Measurements from ENCODE around the gene TWNK. TPM values are rescaled to one million over a fixed set of nuclear protein-coding genes. Genes with fewer than 3 reads are reported as not detected.

The TWNK gene
- total RNA-seq = 7.3 TPM
- long read RNA-seq, transcript TWNK-201 (5 exons, 3,621 nt) = major isoform, 6 of 8 reads
- long read RNA-seq, partial matches to known transcripts = 0 of 8 reads
- long read RNA-seq, other reads (novel, unspliced or antisense) = 1 of 8 reads

DNA sequence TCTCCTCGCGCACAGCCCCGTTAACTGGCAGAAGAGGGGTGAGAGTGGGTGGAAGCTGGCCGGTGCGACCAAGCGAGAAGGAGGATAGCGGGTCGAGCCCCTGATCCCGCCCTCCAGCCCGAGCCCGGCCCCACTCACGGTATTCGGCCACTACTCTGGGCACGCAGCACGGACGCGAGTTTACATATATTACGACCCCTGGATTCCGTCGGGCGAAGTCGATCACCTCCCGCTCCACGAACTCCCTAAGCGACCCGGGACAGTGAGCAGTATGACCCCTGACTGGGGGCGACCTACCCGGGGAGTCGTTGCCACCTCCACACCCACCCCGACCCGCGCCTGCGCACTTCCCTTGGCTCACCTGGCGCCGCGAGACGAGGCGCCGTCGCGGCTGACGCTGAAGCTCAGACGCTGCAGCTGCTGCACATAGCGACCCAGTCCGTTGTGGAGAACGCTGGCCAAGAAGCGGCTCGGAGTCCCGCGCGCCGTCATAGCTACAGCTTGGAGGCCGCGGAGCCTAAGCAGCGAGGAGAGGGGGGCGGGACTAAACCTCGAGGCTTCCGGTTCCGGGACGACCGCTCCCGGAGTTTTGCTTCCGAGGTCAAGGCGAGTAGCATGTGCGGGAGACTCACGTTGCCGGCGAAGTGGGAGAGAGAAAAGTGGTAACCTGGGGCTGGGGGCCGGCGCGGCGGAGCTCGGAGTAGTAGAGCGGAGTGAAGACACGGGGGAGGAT is at the start of gene TWNK, which contains the start of gene MRPL43:
Gene TWNK, plus strand, starts transcription at position 592 of the 733 bp plus-strand sequence. CDS start 668 bp downstream, outside the sequence.
Gene MRPL43, minus strand, starts transcription at position 546 of the 733 bp plus-strand sequence. Its CDS starts 54 bp downstream, at position 492.
- Histone ChIP-seq H3K36me3 (peaks cover 44% of the 10 kb centered on the region), H3K4me3 (peak within 1 kb of the TSS; percentile 78), H3K27me3 (ENCODE audit: low read depth) (no peaks in the 10 kb centered on the region), H3K27ac (replicated peaks) (peak within 1 kb of the TSS; percentile 82), H3K4me1 (peaks cover 40% of the 10 kb centered on the region), H3K9me3 (replicated peaks) (no peaks in the 10 kb centered on the region)
- intact Hi-C loops (cut with micrococcal nuclease) = no loop called here
- TF ChIP-seq, protein P1, sequence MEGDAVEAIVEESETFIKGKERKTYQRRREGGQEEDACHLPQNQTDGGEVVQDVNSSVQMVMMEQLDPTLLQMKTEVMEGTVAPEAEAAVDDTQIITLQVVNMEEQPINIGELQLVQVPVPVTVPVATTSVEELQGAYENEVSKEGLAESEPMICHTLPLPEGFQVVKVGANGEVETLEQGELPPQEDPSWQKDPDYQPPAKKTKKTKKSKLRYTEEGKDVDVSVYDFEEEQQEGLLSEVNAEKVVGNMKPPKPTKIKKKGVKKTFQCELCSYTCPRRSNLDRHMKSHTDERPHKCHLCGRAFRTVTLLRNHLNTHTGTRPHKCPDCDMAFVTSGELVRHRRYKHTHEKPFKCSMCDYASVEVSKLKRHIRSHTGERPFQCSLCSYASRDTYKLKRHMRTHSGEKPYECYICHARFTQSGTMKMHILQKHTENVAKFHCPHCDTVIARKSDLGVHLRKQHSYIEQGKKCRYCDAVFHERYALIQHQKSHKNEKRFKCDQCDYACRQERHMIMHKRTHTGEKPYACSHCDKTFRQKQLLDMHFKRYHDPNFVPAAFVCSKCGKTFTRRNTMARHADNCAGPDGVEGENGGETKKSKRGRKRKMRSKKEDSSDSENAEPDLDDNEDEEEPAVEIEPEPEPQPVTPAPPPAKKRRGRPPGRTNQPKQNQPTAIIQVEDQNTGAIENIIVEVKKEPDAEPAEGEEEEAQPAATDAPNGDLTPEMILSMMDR (IDR thresholded peaks at IDR 0.05; ENCODE audit: borderline replicate concordance) = no peak
- peak; percentile 86 for DNase-seq

DNA sequence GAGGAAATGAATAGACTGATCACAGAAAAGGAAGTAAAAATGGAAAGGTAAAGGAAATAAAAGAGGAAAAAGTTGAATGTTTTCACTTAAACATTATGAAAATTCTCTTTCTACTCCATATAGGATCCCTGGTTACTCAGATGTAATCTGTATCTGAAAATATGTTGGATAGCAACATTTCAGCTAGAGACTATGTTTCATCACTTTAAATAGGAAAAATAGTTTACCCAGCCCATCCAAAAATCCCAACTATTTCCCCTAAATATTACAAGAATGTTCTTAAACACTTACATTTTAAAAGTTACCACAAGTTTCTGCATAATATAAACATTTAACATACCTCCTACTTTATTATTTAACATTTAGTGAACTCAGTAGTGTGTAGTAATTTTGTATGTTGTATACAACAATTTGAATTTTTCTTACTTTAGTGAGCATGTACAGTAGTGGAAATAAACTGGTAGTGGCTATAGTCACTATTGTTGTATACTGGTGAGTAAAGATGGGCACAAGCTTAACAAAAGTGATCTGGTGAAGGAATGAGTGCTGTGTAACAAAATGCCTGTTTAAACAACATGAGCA is 47.5 kb upstream of the TWNK start:
- Histone ChIP-seq H3K9me3 (replicated peaks) (no peaks in the 10 kb centered on the region), H3K36me3 (peaks cover 95% of the 10 kb centered on the region), H3K27me3 (ENCODE audit: low read depth) (no peaks in the 10 kb centered on the region), H3K4me3 (no peak overlapping the region), H3K4me1 (no peaks in the 10 kb centered on the region), H3K27ac (replicated peaks) (no peak overlapping the region)
- DNase-seq = no peak
- intact Hi-C loops (cut with micrococcal nuclease) = no loop called here
- TF ChIP-seq, protein P1 (IDR thresholded peaks at IDR 0.05; ENCODE audit: borderline replicate concordance) = no peak

- no peak overlapping the region for H3K4me3 ChIP-seq
- H3K27me3 ChIP-seq (ENCODE audit: low read depth) = no peaks in the 10 kb centered on the region
- DNase-seq = no peak
- no peak overlapping the region for H3K27ac ChIP-seq (replicated peaks)
- intact Hi-C loops (cut with micrococcal nuclease) = no loop called here
- H3K36me3 ChIP-seq = peaks cover 96% of the 10 kb centered on the region
- H3K4me1 ChIP-seq = no peaks in the 10 kb centered on the region
- TF ChIP-seq, protein P1 (IDR thresholded peaks at IDR 0.05; ENCODE audit: borderline replicate concordance) = no peak
- H3K9me3 ChIP-seq (replicated peaks) = no peaks in the 10 kb centered on the region
Observed at GRCh38 chr10:100942229-100942628, 45.1 kb upstream of the TWNK start.

- Histone ChIP-seq H3K4me3 (no peak overlapping the region), H3K27ac (replicated peaks) (no peak overlapping the region), H3K9me3 (replicated peaks) (no peaks in the 10 kb centered on the region), H3K27me3 (ENCODE audit: low read depth) (no peaks in the 10 kb centered on the region), H3K4me1 (no peaks in the 10 kb centered on the region), H3K36me3 (peaks cover 96% of the 10 kb centered on the region)
- intact Hi-C loops (cut with micrococcal nuclease) = no loop called here
- no peak for DNase-seq
- TF ChIP-seq, protein P1 (IDR thresholded peaks at IDR 0.05; ENCODE audit: borderline replicate concordance) = no peak
Observed at GRCh38 chr10:100943508-100943907, 43.8 kb upstream of the TWNK start.

DNA sequence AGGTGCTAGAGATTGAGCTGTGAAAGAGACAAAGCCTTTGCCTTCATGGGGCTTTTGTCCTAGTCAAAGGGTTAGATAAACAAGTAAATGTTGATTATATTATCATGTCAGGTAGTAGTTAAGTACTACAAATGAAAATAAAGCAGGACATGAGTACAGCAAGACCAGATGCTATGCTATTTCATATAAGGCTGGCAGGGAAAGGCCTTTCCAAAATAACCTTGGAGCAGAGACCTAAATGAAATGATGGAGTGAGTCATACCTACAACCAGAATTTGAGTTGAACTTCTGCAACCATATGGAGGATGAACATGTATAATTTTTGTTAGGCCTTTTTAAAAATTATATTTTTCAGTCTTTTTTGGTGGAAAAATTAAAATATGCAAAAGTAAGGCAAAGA is 41.6 kb upstream of the TWNK start:
- H3K9me3 ChIP-seq (replicated peaks) = no peaks in the 10 kb centered on the region
- peaks cover 98% of the 10 kb centered on the region for H3K36me3 ChIP-seq
- intact Hi-C loops (cut with micrococcal nuclease) = no loop called here

More for the DNA sequence above, 41.6 kb upstream of the TWNK start:
- DNase-seq = no peak
- no peak overlapping the region for H3K4me3 ChIP-seq
- TF ChIP-seq, protein P1 (IDR thresholded peaks at IDR 0.05; ENCODE audit: borderline replicate concordance) = no peak
- no peak overlapping the region for H3K27ac ChIP-seq (replicated peaks)
- no peaks in the 10 kb centered on the region for H3K27me3 ChIP-seq (ENCODE audit: low read depth)
- no peaks in the 10 kb centered on the region for H3K4me1 ChIP-seq

All from left ventricle myocardium inferior (tissue), 1 donor.